Gastrocnemius medialis (tissue), 4 donors: Measurements from ENCODE around the gene CASZ1.

Experiments used
- CTCF ChIP-seq, 5 experiments: fragments of 450-650 bp in 3 of 5; fragments of 200-600 bp in 2 of 5; sonication (generic) in 2 of 5; IDR thresholded peaks in 4 of 5; conservative IDR thresholded peaks in 1 of 5; 1 replicate in 4 of 5; 2 replicates in 1 of 5; pipeline ENCODE4 v1.5.1; 2016 to 2019; ENCODE audit warnings: antibody characterized with exemption in 5 of 5, mild to moderate bottlenecking in 3 of 5, moderate library complexity in 3 of 5
- POLR2A ChIP-seq, 2 donors: fragments of 450-650 bp; IDR thresholded peaks; one replicate each; pipeline ENCODE4 v1.6.1; 2017; ENCODE audit warnings: antibody characterized with exemption in 2 of 2, mild to moderate bottlenecking in 2 of 2, moderate library complexity in 2 of 2

DNA sequence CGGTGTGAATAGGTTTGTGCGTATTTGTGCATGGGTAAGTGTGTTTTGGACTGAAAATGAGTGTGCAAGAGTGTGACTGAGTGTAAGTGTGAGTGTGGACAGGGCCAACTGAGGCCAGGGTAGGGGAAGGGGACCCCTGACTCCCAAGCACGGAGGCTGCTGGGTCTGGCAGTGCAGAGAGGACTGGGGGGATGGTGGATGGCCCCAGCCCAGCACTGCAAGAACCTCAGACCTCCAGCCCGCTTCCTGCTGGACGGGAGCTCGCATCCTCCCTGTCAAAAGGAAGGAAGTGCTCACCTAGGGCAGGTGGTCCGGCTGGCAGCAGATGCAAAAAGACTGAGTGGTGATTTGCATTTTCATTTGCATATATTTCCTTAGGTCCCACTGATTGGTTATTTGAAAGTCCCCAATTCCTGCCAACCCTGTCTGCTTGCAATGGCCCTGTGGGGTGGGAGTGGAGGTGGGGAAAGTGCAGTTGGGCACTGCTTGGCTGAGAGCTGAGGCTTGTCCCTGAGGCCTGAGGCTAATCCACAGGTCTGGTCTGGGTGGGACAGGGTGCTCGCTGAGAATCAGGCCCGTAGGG, 42.8 kb upstream of the CASZ1 start:
- TF ChIP-seq POLR2A (IDR thresholded peaks at IDR 0.05), result no peak
- no peak for TF ChIP-seq CTCF (IDR thresholded peaks at IDR 0.05 in 4 of 5, conservative IDR thresholded peaks at IDR 0.05 in 1 of 5)
